ENCODE data around the gene PDE11A. TPM values are rescaled to one million over a fixed set of nuclear protein-coding genes. Genes with fewer than 3 reads are reported as not detected.

PDE11A gene
- total and polyA plus RNA-seq, 2 of the 13 experiments (the other 11 are each of a cell fraction or from before 2014, with no cell fraction given), result 1.2 to 1.7 TPM

GRCh38 chr2:177711483-177712265 is 360.9 kb downstream of the PDE11A start:
- DNase-seq (ENCODE audit: low spot score) (no peak), FAIRE-seq (no peak), ATAC-seq (no peak)
- Histone ChIP-seq H3K36me3 (replicated peaks in 1 of 2; ENCODE audit: control insufficient read depth in 1 of 2, insufficient read depth in 2 of 2, low read length in 2 of 2) (no peaks in the 10 kb centered on the region), H2AFZ (ENCODE audit: low read length) (no peak overlapping the region), H3K79me2 (ENCODE audit: insufficient read depth, low read length) (no peaks in the 10 kb centered on the region), H3K9me3 (ENCODE audit: low read length) (no peaks in the 10 kb centered on the region), H3K27ac (ENCODE audit: extremely low read length, insufficient read depth, low read length) (no peak overlapping the region), H3K27me3 (ENCODE audit: control insufficient read depth in 1 of 2, insufficient read depth in 2 of 2, low read length in 2 of 2) (no peaks in the 10 kb centered on the region), H3K4me1 (ENCODE audit: insufficient read depth, low read length) (no peaks in the 10 kb centered on the region), H3K9ac (ENCODE audit: insufficient read depth, low read depth, low read length) (no peak overlapping the region), H3K4me2 (ENCODE audit: low read depth, low read length) (no peak overlapping the region), H3K4me3 (replicated peaks in 1 of 3; ENCODE audit: insufficient read depth in 1 of 3, low read depth in 2 of 3, low read length in 3 of 3) (no peak overlapping the region), H4K20me1 (ENCODE audit: insufficient read depth, low read length) (no peaks in the 10 kb centered on the region)
- in situ Hi-C loops (cut with HindIII; ENCODE audit: extremely low pct_ligation_motif_present, low pct_unique_long_range_greater_than_20kb), result no loop called here
- WGBS (ENCODE audit: low lambda C conversion rate), result 52% methylated on average over 9 of the region's 9 CpGs
- intact Hi-C loops (cut with micrococcal nuclease; ENCODE audit: unreplicated experiment), result no loop called here
- TF ChIP-seq TMF1 (CRISPR knock-in tag; IDR thresholded peaks at IDR 0.05; ENCODE audit: low read depth), result no peak
- no peak for TF ChIP-seq SKIL (CRISPR knock-in tag; IDR thresholded peaks at IDR 0.05; ENCODE audit: borderline replicate concordance)
- no peak for TF ChIP-seq KDM3A (CRISPR knock-in tag; IDR thresholded peaks at IDR 0.05; ENCODE audit: low read depth)
- TF ChIP-seq ZNF468 (CRISPR knock-in tag; IDR thresholded peaks at IDR 0.05), result no peak
- TF ChIP-seq ZNF138 (CRISPR knock-in tag; IDR thresholded peaks at IDR 0.05; ENCODE audit: low read depth), result no peak
- no peak for TF ChIP-seq ZNF781 (CRISPR knock-in tag; IDR thresholded peaks at IDR 0.05; ENCODE audit: borderline replicate concordance, not compliant biosample characterization)
- TF ChIP-seq AGO1 (IDR thresholded peaks at IDR 0.05; ENCODE audit: low read depth, low read length, poor library complexity, severe bottlenecking), result no peak
- TF ChIP-seq AFF4 (CRISPR knock-in tag; IDR thresholded peaks at IDR 0.05), result no peak
- TF ChIP-seq, protein P1, sequence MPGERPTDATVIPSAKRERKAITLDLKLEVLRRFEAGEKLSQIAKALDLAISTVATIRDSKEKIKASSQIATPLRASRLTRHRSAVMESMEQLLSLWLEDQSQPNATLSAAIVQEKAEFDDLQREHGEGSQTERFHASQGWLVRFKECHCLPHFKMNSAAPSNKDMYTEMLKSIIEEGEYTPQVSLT (CRISPR knock-in tag; IDR thresholded peaks at IDR 0.05; ENCODE audit: borderline replicate concordance, low read depth), result no peak
- TF ChIP-seq SNRNP70 (IDR thresholded peaks at IDR 0.05; ENCODE audit: low read depth, low read length), result no peak
- TF ChIP-seq NFYB (CRISPR knock-in tag; IDR thresholded peaks at IDR 0.05), result no peak
- TF ChIP-seq, protein P2, sequence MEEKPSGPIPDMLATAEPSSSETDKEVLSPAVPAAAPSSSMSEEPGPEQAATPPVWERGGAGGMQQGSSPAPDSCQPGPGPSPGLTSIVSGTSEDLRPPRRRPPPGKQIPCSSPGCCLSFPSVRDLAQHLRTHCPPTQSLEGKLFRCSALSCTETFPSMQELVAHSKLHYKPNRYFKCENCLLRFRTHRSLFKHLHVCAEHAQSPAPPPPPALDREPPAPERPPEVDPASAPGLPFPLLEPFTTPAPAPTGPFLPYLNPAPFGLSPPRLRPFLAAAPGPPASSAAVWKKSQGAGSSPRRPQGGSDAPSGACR (CRISPR knock-in tag; IDR thresholded peaks at IDR 0.05), result no peak
- no peak for TF ChIP-seq RFX3 (CRISPR knock-in tag; IDR thresholded peaks at IDR 0.05)
- TF ChIP-seq NFKB2 (CRISPR knock-in tag; IDR thresholded peaks at IDR 0.05; ENCODE audit: borderline replicate concordance), result no peak
- no peak for TF ChIP-seq PHF5A (CRISPR knock-in tag; IDR thresholded peaks at IDR 0.05; ENCODE audit: low read depth, unreplicated experiment)
- no peak for TF ChIP-seq XBP1 (CRISPR knock-in tag; IDR thresholded peaks at IDR 0.05)
- POLR2A ChIA-PET, result no interaction called here
- CTCF ChIA-PET (ENCODE audit: low intra/inter-chr PET ratio, low total read pairs), result no interaction called here
- no TSS peak for BruUV-seq (replicated peaks)
